ENCODE data around the gene GNAQ. TPM values are rescaled to one million over a fixed set of nuclear protein-coding genes. Genes with fewer than 3 reads are reported as not detected.

Gene GNAQ
- total and polyA plus RNA-seq, 3 donors from 2014 or later: 23.5 to 42.9 (median 39.4) TPM

DNA sequence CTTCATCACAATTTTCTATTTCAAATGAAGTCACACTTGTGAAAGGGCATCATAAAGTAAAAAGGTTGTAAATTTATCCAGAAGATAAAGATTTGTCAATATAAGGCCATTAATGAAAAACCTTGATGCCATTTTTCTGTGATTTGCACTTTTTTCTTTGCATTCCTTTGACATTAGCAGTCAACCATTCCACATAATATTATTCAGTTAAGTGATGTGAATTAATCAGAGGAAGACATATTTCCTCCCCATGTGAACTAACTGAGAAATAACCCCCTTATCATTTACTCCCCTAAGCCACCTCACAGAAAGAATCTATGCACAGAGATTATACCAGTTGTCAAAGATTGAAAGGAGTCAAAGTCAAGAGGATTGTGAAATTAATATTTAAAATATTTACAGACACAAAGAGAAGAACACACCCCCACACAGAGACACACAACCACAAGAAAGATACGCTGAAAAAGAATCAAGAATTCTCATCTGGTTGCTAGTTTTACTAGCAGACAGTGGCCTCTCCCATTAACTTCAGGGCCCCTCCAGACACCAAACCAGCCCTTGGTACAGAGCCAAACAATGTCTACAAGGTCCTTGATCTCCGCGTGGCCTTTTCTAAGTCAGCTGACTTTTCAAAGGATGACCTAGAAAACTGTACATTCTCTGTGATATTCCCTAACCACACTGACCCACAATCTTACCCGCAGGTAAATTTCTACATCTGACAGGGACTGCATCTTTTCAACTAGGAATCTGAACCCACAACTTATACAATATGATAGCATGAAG, 29.5 kb downstream of the GNAQ start:
- no peak for DNase-seq
- Histone ChIP-seq H3K36me3 (ENCODE audit: low read depth, missing control alignments) (no peaks in the 10 kb centered on the region), H3K4me1 (peaks cover 27% of the 10 kb centered on the region), H3K27ac (no peak overlapping the region), H3K27me3 (no peaks in the 10 kb centered on the region), H3K4me3 (no peak overlapping the region), H3K9me3 (no peaks in the 10 kb centered on the region)
- intact Hi-C loops (cut with DNase I; ENCODE audit: low total_unique reads): no loop called here
- WGBS, 2 donors: 73% methylated on average over 4 of the region's 4 CpGs
- TF ChIP-seq, protein P1, sequence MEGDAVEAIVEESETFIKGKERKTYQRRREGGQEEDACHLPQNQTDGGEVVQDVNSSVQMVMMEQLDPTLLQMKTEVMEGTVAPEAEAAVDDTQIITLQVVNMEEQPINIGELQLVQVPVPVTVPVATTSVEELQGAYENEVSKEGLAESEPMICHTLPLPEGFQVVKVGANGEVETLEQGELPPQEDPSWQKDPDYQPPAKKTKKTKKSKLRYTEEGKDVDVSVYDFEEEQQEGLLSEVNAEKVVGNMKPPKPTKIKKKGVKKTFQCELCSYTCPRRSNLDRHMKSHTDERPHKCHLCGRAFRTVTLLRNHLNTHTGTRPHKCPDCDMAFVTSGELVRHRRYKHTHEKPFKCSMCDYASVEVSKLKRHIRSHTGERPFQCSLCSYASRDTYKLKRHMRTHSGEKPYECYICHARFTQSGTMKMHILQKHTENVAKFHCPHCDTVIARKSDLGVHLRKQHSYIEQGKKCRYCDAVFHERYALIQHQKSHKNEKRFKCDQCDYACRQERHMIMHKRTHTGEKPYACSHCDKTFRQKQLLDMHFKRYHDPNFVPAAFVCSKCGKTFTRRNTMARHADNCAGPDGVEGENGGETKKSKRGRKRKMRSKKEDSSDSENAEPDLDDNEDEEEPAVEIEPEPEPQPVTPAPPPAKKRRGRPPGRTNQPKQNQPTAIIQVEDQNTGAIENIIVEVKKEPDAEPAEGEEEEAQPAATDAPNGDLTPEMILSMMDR (IDR thresholded peaks at IDR 0.05): no peak
- no peak for TF ChIP-seq POLR2A (IDR thresholded peaks at IDR 0.05)

DNA sequence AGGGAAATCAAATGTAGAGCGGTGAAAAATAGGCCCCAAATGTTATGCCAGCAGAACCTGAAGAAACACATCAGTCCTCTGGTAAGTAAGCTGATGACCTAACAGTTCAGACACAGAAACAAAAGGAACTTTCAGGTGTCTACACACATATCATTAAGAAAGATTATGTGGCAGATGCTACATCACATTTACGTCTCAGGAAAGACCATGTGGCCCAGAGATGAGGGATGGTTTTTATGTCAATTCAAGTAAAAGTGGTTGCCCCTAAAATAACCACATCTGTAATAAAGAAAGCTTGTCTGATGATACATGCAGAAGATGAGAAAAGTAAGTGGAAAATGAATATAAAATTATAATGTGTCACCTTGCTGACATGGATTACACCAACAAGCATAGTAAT, 31.4 kb downstream of the GNAQ start:
- Histone ChIP-seq H3K9me3 (no peaks in the 10 kb centered on the region), H3K27me3 (no peaks in the 10 kb centered on the region), H3K4me3 (no peak overlapping the region), H3K27ac (no peak overlapping the region), H3K4me1 (peaks cover 14% of the 10 kb centered on the region), H3K36me3 (ENCODE audit: low read depth, missing control alignments) (no peaks in the 10 kb centered on the region)
- DNase-seq: no peak
- WGBS, 2 donors: 82 to 92% methylated on average over 2 of the region's 2 CpGs
- intact Hi-C loops (cut with DNase I; ENCODE audit: low total_unique reads): no loop called here
- TF ChIP-seq, protein P1 (IDR thresholded peaks at IDR 0.05): no peak
- TF ChIP-seq POLR2A (IDR thresholded peaks at IDR 0.05): no peak

DNA sequence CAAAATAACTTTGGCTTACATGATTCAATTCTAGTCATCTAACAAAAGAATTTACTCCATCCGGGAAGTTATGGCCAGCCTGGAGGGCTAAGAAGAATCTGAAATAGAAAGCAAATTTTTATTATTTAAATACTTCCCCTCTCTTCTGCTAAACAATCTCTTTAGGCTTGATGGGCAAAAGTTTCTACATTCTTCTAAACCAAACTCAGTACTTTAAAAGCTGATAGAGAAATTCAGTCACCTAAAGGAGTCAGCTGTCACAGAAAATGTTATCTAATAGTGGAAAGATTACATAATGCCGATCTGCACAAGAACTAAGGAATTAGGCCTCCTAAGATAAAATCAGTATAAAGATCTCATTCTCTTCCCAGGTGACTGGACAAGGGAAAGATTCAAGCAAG, 32.4 kb downstream of the GNAQ start:
- intact Hi-C loops (cut with DNase I; ENCODE audit: low total_unique reads): no loop called here
- no peaks in the 10 kb centered on the region for H3K27me3 ChIP-seq
- no peaks in the 10 kb centered on the region for H3K36me3 ChIP-seq (ENCODE audit: low read depth, missing control alignments)
- WGBS, 2 donors: 53 to 54% methylated on average over 2 of the region's 2 CpGs
- H3K9me3 ChIP-seq: no peaks in the 10 kb centered on the region
- TF ChIP-seq, protein P1 (IDR thresholded peaks at IDR 0.05): no peak
- TF ChIP-seq POLR2A (IDR thresholded peaks at IDR 0.05): no peak
- peak overlapping the region in 1 of 2 donors; percentile 59 for H3K27ac ChIP-seq
- peaks cover 14% of the 10 kb centered on the region for H3K4me1 ChIP-seq
- no peak for DNase-seq
- no peak overlapping the region for H3K4me3 ChIP-seq

DNA sequence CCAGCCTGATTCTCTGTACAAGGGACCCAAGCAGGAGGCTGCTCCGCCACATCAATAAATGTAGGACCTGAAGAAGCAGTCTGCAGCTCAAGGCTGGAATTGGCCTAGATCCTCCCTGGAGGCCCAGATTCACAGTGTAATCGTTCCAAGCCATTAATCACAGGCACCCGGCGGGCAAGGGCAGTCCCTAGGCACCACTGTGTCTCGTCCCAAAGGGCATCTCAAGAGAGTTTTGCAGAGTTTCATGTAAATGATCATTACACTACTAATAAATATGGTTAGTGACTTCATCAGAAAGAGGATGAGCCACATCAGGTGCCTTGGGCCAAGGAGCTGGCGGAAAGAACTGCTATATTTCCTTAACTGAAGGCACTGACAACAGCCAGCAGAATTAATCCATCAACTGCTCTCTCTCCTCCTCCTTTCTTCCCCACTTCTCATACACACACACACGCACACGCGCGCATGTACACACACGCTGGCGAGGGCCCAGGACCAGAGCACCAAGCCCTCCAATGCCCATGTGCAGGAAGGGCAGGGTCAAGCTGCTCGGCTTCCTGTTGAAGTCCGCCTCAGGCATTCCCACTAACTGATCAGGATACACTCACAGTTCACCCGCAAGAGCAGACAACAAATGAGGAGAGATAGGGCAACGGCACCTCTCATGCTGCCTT, 33.9 kb downstream of the GNAQ start:
- H3K36me3 ChIP-seq (ENCODE audit: low read depth, missing control alignments): no peaks in the 10 kb centered on the region
- 83 to 95% methylated on average over 12 to 16 of the region's 16 CpGs for WGBS, 2 donors
- intact Hi-C loops (cut with DNase I; ENCODE audit: low total_unique reads): no loop called here
- no peak for DNase-seq
- no peaks in the 10 kb centered on the region for H3K27me3 ChIP-seq
- H3K4me1 ChIP-seq: peaks cover 14% of the 10 kb centered on the region
- H3K9me3 ChIP-seq: no peaks in the 10 kb centered on the region
- H3K4me3 ChIP-seq: no peak overlapping the region
- no peak overlapping the region for H3K27ac ChIP-seq
- no peak for TF ChIP-seq POLR2A (IDR thresholded peaks at IDR 0.05)
- TF ChIP-seq, protein P1 (IDR thresholded peaks at IDR 0.05): no peak

Data from testis (tissue), 3 donors.